ENCODE data around the gene LTN1. TPM values are rescaled to one million over a fixed set of nuclear protein-coding genes. Genes with fewer than 3 reads are reported as not detected.

Gene LTN1
- polyA plus RNA-seq, 10 donors: 17.0 to 29.5 (median 23.8) TPM

DNA sequence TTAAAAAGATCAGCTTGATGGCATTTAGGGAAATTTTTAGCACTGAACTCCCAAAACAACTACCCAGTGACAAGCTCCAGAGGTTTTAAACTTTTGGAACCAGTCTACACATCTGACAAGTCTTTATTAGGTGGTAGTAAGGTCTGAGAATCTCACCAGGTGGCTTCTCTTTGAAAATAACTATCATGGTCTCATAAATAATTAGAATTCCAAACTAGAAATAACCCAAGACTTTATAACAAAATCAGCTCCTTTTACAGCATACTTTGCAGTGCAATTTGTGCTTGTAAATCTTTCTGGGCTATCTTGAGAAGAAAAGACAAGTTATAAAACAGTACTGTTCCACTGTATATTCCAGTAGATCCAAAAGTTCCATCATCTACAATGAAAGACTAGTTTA lies 108.7 kb downstream of the LTN1 start:
- no peak for DNase-seq

DNA sequence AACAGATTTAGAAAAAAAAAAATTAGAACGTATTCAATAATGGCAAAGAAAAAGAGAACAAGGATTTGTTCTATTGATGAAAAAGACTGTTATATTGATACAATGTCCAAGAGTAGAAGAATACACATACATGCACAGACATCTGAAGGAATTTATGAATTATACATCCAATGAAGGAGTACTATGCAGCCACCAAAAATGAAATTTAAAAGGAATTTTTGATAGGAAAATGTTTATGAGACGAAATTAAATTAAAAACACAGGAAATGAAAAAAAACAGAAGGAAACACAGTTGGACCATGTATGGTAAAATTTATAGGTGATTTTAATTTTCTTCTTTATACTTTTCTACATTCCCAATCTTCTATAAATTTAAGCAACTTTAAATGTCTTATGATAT lies 110.3 kb downstream of the LTN1 start:
- DNase-seq: no peak

Other genes with a start within 250 kb of the LTN1 start
- gene RWDD2B, start 26.5 kb upstream of the LTN1 start, polyA plus RNA-seq (ENCODE audit: insufficient read length in 10 of 10): 10 to 100 TPM; 18.2 to 26.5 (median 21.5) TPM
- gene USP16, start 31.8 kb upstream of the LTN1 start, polyA plus RNA-seq (ENCODE audit: insufficient read length in 10 of 10): 10 to 100 TPM; 34.9 to 54.8 (median 46.3) TPM
- 100 to 1,000 TPM; 148 to 185 (median 167) TPM for gene CCT8, start 80.8 kb upstream of the LTN1 start, polyA plus RNA-seq (ENCODE audit: insufficient read length in 10 of 10)
- 100 to 1,000 TPM in 2 of 10 donors, 10 to 100 TPM in 8; 45.2 to 110 (median 72.3) TPM for gene MAP3K7CL, start 137.8 kb upstream of the LTN1 start, polyA plus RNA-seq (ENCODE audit: insufficient read length in 10 of 10)